ENCODE data around the gene TAOK3.

Gene TAOK3

DNA sequence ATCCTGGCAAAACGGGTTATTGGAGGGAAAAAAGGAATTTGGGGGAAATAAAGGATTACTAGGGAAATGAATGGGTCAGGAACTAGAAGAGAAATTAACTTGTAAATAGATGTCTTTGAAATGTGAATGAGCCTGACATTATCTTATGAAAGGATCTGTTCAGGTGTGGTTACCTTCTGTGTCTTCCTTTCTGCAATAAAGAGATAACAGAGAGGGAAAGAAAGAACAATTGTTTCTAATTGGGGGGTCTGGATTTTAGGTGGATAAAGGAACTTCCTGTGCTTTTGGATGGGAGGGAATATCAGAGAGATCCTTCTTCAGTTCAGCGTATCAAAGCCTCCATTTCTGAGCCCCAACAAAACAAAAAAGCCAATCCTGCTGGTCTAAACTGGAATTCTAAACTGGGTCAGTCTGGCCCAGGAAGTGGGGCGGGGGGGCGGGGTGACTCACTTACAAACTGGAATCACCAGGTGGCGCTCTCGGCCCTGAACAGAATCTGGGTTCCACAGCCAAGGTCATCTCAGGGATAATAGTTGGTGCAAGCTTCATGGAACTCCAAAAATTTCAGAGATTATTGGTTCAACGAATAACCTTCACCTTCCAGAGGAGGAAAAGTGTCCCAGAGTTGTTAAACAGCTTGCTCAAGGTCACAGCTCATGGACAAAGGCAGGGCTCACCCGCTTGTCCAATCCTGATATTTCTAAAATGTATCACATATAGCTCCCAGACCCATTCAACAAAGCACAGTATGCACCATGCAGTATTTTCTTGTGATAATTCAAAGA lies 251.9 kb downstream of the TAOK3 start:
- TF ChIP-seq, protein P1, sequence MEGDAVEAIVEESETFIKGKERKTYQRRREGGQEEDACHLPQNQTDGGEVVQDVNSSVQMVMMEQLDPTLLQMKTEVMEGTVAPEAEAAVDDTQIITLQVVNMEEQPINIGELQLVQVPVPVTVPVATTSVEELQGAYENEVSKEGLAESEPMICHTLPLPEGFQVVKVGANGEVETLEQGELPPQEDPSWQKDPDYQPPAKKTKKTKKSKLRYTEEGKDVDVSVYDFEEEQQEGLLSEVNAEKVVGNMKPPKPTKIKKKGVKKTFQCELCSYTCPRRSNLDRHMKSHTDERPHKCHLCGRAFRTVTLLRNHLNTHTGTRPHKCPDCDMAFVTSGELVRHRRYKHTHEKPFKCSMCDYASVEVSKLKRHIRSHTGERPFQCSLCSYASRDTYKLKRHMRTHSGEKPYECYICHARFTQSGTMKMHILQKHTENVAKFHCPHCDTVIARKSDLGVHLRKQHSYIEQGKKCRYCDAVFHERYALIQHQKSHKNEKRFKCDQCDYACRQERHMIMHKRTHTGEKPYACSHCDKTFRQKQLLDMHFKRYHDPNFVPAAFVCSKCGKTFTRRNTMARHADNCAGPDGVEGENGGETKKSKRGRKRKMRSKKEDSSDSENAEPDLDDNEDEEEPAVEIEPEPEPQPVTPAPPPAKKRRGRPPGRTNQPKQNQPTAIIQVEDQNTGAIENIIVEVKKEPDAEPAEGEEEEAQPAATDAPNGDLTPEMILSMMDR (IDR thresholded peaks at IDR 0.05; ENCODE audit: borderline replicate concordance, insufficient read depth, low read depth, low read length) = peak; percentile 66
- H3K4me3 ChIP-seq (ENCODE audit: low read depth, low read length) = no peak overlapping the region

DNA sequence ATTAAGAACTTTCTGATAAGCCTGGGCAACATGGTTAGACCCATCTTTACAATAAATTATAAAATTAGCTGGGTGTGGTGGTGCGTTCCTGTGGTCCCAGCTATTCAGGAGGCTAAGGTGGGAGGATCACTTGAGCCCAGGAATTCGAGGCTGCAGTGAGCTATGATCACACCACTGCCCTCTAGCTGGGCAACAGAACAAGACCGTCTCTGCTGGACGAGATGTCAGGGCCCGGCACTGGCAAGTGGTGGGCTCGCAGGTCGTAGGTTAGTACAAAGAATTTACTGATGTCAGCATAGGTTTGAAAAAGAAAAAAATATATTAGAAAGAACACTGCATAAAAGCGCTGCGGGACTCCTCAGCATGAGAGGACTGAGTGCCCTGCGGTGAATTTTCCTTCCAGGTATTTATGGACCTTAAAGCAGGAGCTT lies 253.2 kb downstream of the TAOK3 start:
- no peak overlapping the region for H3K4me3 ChIP-seq (ENCODE audit: low read depth, low read length)
- TF ChIP-seq, protein P1 (IDR thresholded peaks at IDR 0.05; ENCODE audit: borderline replicate concordance, insufficient read depth, low read depth, low read length) = no peak

DNA sequence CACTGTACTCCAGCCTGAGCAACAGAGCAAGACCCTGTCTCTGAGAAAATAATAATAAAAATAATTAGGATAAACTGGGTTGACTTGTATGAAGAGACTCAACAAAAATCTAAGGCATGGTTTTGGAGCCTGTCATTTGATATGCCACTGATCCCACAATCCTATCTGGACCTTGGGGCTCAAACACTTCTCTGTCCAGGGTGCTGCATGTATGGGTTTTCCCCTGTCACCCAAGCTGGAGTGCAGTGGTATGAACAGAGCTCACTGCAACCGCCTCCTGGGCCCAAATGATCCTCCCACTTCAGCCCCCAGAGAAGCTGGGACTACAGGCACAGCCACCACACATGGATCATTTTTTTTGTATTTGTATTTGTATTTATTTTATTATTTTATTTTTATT lies 263.6 kb downstream of the TAOK3 start:
- no peak overlapping the region for H3K4me3 ChIP-seq (ENCODE audit: low read depth, low read length)
- TF ChIP-seq, protein P1 (IDR thresholded peaks at IDR 0.05; ENCODE audit: borderline replicate concordance, insufficient read depth, low read depth, low read length) = no peak

DNA sequence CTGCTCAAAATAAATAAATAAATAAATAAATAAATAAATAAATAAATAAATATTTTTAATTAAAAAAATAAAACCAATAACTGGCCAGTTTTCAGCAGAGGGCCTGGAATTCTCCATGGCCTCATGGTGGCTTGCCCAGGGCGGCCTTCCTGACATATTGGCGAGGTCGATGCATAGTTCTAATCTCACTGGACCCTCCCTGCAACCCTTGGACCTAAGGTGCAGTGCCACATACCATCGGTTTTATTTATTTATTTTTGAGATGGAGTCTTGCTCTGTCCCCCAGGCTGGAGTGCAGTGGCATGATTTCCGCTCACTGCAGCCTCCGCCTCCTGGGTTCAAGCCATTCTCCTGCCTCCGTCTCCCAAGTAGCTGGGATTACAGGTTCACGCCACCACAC lies 265.0 kb downstream of the TAOK3 start:
- H3K4me3 ChIP-seq (ENCODE audit: low read depth, low read length) = no peak overlapping the region
- TF ChIP-seq, protein P1 (IDR thresholded peaks at IDR 0.05; ENCODE audit: borderline replicate concordance, insufficient read depth, low read depth, low read length) = no peak

DNA sequence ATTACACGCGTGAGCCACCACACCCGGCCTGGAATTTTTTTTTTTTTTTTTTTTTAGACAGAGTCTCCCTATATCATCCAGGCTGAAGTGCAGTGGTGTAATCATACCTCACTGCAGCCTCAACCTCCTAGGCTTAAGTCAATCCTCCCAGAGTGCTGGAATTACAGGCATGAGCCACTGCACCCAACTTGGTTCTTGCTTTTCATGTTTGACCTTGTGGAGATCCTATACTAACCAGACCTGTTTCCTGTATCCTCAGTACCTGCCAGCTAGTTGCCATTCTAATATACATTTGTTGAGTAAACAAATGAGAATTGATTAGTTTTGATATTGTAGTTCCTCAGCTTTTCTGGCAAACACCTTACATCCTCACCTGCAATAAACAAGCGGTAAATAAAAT lies 265.7 kb downstream of the TAOK3 start:
- H3K4me3 ChIP-seq (ENCODE audit: low read depth, low read length) = no peak overlapping the region

GRCh38 chr12:118103601-118104382 lies 268.9 kb downstream of the TAOK3 start, which contains the start of gene VSIG10:
Gene VSIG10, minus strand, starts transcription at chr12:118104011. Its CDS starts 340 bp downstream, at chr12:118103671.
- peak within 1 kb of the TSS; percentile 53 for H3K4me3 ChIP-seq (ENCODE audit: low read depth, low read length)
- TF ChIP-seq, protein P1 (IDR thresholded peaks at IDR 0.05; ENCODE audit: borderline replicate concordance, insufficient read depth, low read depth, low read length) = no peak

More for the DNA sequence above, 265.7 kb downstream of the TAOK3 start:
- TF ChIP-seq, protein P1 (IDR thresholded peaks at IDR 0.05; ENCODE audit: borderline replicate concordance, insufficient read depth, low read depth, low read length) = no peak

All from GM12875 (cell line).